HEK293 (cell line): ENCODE measurements around the gene PANX1.

Source experiments
- CTCF ChIA-PET: fragments of 350-600 bp; formaldehyde crosslinking; extraction: SDS; loops from one replicate; lab custom pipeline; 2021; ENCODE audit warnings: antibody characterized with exemption; lab: Yijun Ruan, JAX
- POLR2A ChIA-PET: fragments of 300-600 bp; formaldehyde crosslinking; extraction: SDS; loops from one replicate; lab custom pipeline; 2020; ENCODE audit warnings: antibody characterized with exemption, inconsistent platforms; lab: Yijun Ruan, JAX
- H3K27ac ChIP-seq: fragments of 200-500 bp; sonication (Bioruptor generic); 2 replicates; pipeline ENCODE4 v1.5.1; 2014; ENCODE audit warnings: low read depth, low read length, control low read depth, inconsistent platforms; ENCODE audit errors: extremely low read depth
- H3K36me3 ChIP-seq, 2 experiments: fragments of 200-500 bp in 1 of 2; sonication (Bioruptor generic) in 1 of 2; 1 replicate in 1 of 2; 2 replicates in 1 of 2; pipeline ENCODE4 v1.5.1; 2014 to 2017; ENCODE audit warnings: inconsistent platforms in 2 of 2, low read length in 2 of 2; ENCODE audit not compliant: control insufficient read depth in 2 of 2, insufficient read depth in 1 of 2
- H3K4me1 ChIP-seq: fragments of 200-500 bp; sonication (Bioruptor generic); 2 replicates; pipeline ENCODE4 v1.5.1; 2014; ENCODE audit warnings: mild to moderate bottlenecking, low read length, inconsistent platforms; ENCODE audit not compliant: control insufficient read depth, insufficient read depth
- H3K4me3 ChIP-seq: 2 replicates; pipeline ENCODE4 v1.5.1; 2011; ENCODE audit warnings: low read depth, mild to moderate bottlenecking, control low read depth, low read length, moderate library complexity
- H3K9me3 ChIP-seq: fragments of 200-500 bp; sonication (Bioruptor generic); 2 replicates; pipeline ENCODE4 v1.5.1; 2014; ENCODE audit warnings: low read depth, low read length, inconsistent platforms; ENCODE audit not compliant: control insufficient read depth, insufficient read depth
- EGR2 ChIP-seq: fragments of 450-650 bp; formaldehyde crosslinking; IDR thresholded peaks from 2 replicates; pipeline ENCODE4 v1.5.1; 2016; ENCODE audit warnings: low read depth, missing biosample characterization, missing genetic modification characterization
- FEZF1 ChIP-seq: fragments of 450-650 bp; formaldehyde crosslinking; IDR thresholded peaks from 2 replicates; pipeline ENCODE4 v1.5.1; 2016; ENCODE audit warnings: missing biosample characterization, missing genetic modification characterization
- GLIS2 ChIP-seq: fragments of 450-650 bp; formaldehyde crosslinking; IDR thresholded peaks from 2 replicates; pipeline ENCODE4 v1.5.1; 2016; ENCODE audit warnings: missing biosample characterization, missing genetic modification characterization
- KLF1 ChIP-seq: fragments of 450-650 bp; formaldehyde crosslinking; IDR thresholded peaks from 2 replicates; pipeline ENCODE4 v1.5.1; 2016; ENCODE audit warnings: missing biosample characterization, missing genetic modification characterization
- SCRT2 ChIP-seq: fragments of 450-650 bp; formaldehyde crosslinking; IDR thresholded peaks from 2 replicates; pipeline ENCODE4 v1.5.1; 2016; ENCODE audit warnings: missing biosample characterization, missing genetic modification characterization
- TRIM28 ChIP-seq: IDR thresholded peaks from 2 replicates; pipeline ENCODE4 v1.6.1; 2011; ENCODE audit warnings: low read length, control low read depth, borderline replicate concordance
- ZFHX2 ChIP-seq: fragments of 450-650 bp; formaldehyde crosslinking; conservative IDR thresholded peaks from 2 replicates; pipeline ENCODE4 v1.5.1; 2016; ENCODE audit warnings: missing biosample characterization, missing genetic modification characterization
- ZNF112 ChIP-seq: fragments of 450-650 bp; formaldehyde crosslinking; IDR thresholded peaks from 2 replicates; pipeline ENCODE4 v1.5.0; 2017; ENCODE audit warnings: missing biosample characterization, missing genetic modification characterization
- ZNF121 ChIP-seq: fragments of 450-650 bp; formaldehyde crosslinking; IDR thresholded peaks from 2 replicates; pipeline ENCODE4 v1.5.1; 2016; ENCODE audit warnings: missing biosample characterization, missing genetic modification characterization
- ZNF514 ChIP-seq: fragments of 450-650 bp; formaldehyde crosslinking; IDR thresholded peaks from 2 replicates; pipeline ENCODE4 v1.5.1; 2016; ENCODE audit warnings: missing biosample characterization, missing genetic modification characterization
- ZNF521 ChIP-seq: fragments of 450-650 bp; formaldehyde crosslinking; IDR thresholded peaks from 2 replicates; pipeline ENCODE4 v1.5.1; 2017; ENCODE audit warnings: missing biosample characterization, mild to moderate bottlenecking, missing genetic modification characterization
- ZNF544 ChIP-seq: fragments of 450-650 bp; formaldehyde crosslinking; IDR thresholded peaks from 2 replicates; pipeline ENCODE4 v1.5.0; 2017; ENCODE audit warnings: missing biosample characterization, missing genetic modification characterization
- ZNF549 ChIP-seq: fragments of 450-650 bp; IDR thresholded peaks from 2 replicates; pipeline ENCODE4 v1.5.1; 2018; ENCODE audit warnings: missing biosample characterization, missing genetic modification characterization, mild to moderate bottlenecking, inconsistent platforms, moderate library complexity
- ZNF561 ChIP-seq: fragments of 450-650 bp; IDR thresholded peaks from 2 replicates; pipeline ENCODE4 v1.5.1; 2018; ENCODE audit warnings: missing biosample characterization, missing genetic modification characterization, borderline replicate concordance
- ZNF585B ChIP-seq: fragments of 450-650 bp; formaldehyde crosslinking; IDR thresholded peaks from 2 replicates; pipeline ENCODE4 v1.5.1; 2016; ENCODE audit warnings: missing biosample characterization, missing genetic modification characterization
- ZNF600 ChIP-seq: fragments of 450-650 bp; formaldehyde crosslinking; IDR thresholded peaks from 2 replicates; pipeline ENCODE4 v1.5.1; 2016; ENCODE audit warnings: missing biosample characterization, missing genetic modification characterization
- ZNF623 ChIP-seq: fragments of 450-650 bp; formaldehyde crosslinking; IDR thresholded peaks from 2 replicates; pipeline ENCODE4 v1.5.1; 2016; ENCODE audit warnings: missing biosample characterization, missing genetic modification characterization
- ZNF670 ChIP-seq: fragments of 450-650 bp; formaldehyde crosslinking; IDR thresholded peaks from 2 replicates; pipeline ENCODE4 v1.5.1; 2016; ENCODE audit warnings: missing biosample characterization, missing genetic modification characterization, low read depth
- TF ChIP-seq, protein P1 (sequence below): fragments of 450-650 bp; formaldehyde crosslinking; IDR thresholded peaks from 2 replicates; pipeline ENCODE4 v1.5.1; 2016; ENCODE audit warnings: missing biosample characterization, missing genetic modification characterization, low read depth
- TF ChIP-seq, protein P2 (sequence below): fragments of 450-650 bp; formaldehyde crosslinking; IDR thresholded peaks from 2 replicates; pipeline ENCODE4 v1.5.1; 2016; ENCODE audit warnings: missing biosample characterization, missing genetic modification characterization, borderline replicate concordance
- TF ChIP-seq, protein P3 (sequence below): fragments of 450-650 bp; formaldehyde crosslinking; IDR thresholded peaks from 2 replicates; pipeline ENCODE4 v1.5.1; 2016; ENCODE audit warnings: missing biosample characterization, missing genetic modification characterization
- TF ChIP-seq, protein P4 (sequence below): fragments of 450-650 bp; formaldehyde crosslinking; IDR thresholded peaks from 2 replicates; pipeline ENCODE4 v1.5.1; 2016; ENCODE audit warnings: missing biosample characterization, missing genetic modification characterization

PANX1 gene

DNA sequence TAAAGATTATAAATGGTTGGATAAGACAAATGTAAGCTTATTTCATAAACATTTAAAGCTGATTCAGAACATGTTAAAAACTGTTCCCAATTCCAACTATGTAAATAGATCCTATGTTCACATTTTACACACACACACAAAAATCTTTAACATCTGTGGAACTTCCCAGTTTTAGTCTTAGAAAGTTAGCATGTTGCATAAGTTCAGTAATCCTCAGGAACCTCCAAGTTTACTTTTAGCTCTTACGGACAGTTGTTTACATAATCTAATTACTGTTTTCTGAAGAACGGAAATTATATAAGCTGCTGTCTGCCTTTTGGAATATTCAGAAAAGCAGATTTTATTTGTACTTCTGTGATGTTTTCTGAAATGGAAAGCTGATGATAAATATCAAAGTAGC, 53.3 kb downstream of the PANX1 start:
- Histone ChIP-seq H3K4me3 (no peak overlapping the region), H3K36me3 (peaks cover 0 to 33% of the 10 kb centered on the region in 2 experiments; a peak in 1 of 3 replicates), H3K9me3 (no peaks in the 10 kb centered on the region), H3K4me1 (no peaks in the 10 kb centered on the region), H3K27ac (no peak overlapping the region)
- ChIA-PET CTCF (interaction anchor here (0.7 to 4.2 kb wide), 4 partner anchors 10 to 286 kb away, joined by 3 to 28 read pairs (median 24); no protein-coding TSS in a partner anchor), POLR2A (no interaction called here)
- TF ChIP-seq ZNF544 (no peak), GLIS2 (tag by site-specific recombination) (no peak), ZNF561 (tag by site-specific recombination) (no peak), ZNF521 (no peak), ZNF670 (no peak), ZFHX2 (tag by site-specific recombination) (no peak), SCRT2 (no peak), TRIM28 (no peak), ZNF112 (no peak), ZNF549 (tag by site-specific recombination) (no peak), EGR2 (no peak), ZNF121 (no peak), ZNF585B (tag by site-specific recombination) (no peak), ZNF623 (tag by site-specific recombination) (no peak)
- TF ChIP-seq, protein P1, sequence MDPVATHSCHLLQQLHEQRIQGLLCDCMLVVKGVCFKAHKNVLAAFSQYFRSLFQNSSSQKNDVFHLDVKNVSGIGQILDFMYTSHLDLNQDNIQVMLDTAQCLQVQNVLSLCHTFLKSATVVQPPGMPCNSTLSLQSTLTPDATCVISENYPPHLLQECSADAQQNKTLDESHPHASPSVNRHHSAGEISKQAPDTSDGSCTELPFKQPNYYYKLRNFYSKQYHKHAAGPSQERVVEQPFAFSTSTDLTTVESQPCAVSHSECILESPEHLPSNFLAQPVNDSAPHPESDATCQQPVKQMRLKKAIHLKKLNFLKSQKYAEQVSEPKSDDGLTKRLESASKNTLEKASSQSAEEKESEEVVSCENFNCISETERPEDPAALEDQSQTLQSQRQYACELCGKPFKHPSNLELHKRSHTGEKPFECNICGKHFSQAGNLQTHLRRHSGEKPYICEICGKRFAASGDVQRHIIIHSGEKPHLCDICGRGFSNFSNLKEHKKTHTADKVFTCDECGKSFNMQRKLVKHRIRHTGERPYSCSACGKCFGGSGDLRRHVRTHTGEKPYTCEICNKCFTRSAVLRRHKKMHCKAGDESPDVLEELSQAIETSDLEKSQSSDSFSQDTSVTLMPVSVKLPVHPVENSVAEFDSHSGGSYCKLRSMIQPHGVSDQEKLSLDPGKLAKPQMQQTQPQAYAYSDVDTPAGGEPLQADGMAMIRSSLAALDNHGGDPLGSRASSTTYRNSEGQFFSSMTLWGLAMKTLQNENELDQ (tag by site-specific recombination), result no peak

DNA sequence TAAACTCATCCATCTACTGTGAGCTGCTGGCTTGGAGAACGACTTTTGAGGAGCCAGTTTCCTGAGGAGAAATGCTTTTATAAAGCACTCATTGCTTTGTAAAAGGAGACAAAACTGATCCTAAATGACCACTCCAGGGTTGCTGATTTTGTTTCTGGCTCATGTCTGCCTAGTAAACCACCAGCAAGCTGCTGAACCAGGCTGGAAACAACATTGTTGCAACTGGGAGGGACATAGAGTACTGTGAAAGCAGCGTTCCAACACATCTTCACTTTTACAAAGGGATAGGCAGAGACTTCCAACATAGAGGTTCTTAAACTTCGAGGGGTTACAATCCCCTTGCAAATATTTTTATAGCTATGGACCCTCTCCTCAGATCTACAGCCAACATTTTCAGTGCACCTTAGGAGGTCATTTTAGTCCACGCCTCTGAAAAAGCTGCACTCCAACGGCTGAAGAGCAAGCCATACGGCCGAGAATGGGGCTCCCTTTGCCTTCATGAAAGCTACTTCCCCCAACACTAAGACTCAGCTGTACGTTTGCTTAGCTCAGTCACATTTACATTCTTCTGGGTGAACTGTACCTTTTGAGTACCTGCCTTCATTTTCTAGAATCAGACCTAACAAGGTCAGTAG, 54.7 kb downstream of the PANX1 start:
- Histone ChIP-seq H3K9me3 (no peaks in the 10 kb centered on the region), H3K36me3 (peaks cover 0 to 29% of the 10 kb centered on the region in 2 experiments; a peak in 1 of 3 replicates), H3K4me3 (no peak overlapping the region), H3K4me1 (no peaks in the 10 kb centered on the region), H3K27ac (no peak overlapping the region)
- TF ChIP-seq, protein P2, sequence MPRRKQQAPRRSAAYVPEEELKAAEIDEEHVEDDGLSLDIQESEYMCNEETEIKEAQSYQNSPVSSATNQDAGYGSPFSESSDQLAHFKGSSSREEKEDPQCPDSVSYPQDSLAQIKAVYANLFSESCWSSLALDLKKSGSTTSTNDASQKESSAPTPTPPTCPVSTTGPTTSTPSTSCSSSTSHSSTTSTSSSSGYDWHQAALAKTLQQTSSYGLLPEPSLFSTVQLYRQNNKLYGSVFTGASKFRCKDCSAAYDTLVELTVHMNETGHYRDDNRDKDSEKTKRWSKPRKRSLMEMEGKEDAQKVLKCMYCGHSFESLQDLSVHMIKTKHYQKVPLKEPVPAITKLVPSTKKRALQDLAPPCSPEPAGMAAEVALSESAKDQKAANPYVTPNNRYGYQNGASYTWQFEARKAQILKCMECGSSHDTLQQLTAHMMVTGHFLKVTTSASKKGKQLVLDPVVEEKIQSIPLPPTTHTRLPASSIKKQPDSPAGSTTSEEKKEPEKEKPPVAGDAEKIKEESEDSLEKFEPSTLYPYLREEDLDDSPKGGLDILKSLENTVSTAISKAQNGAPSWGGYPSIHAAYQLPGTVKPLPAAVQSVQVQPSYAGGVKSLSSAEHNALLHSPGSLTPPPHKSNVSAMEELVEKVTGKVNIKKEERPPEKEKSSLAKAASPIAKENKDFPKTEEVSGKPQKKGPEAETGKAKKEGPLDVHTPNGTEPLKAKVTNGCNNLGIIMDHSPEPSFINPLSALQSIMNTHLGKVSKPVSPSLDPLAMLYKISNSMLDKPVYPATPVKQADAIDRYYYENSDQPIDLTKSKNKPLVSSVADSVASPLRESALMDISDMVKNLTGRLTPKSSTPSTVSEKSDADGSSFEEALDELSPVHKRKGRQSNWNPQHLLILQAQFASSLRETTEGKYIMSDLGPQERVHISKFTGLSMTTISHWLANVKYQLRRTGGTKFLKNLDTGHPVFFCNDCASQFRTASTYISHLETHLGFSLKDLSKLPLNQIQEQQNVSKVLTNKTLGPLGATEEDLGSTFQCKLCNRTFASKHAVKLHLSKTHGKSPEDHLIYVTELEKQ (tag by site-specific recombination), result no peak
- TF ChIP-seq, protein P3, sequence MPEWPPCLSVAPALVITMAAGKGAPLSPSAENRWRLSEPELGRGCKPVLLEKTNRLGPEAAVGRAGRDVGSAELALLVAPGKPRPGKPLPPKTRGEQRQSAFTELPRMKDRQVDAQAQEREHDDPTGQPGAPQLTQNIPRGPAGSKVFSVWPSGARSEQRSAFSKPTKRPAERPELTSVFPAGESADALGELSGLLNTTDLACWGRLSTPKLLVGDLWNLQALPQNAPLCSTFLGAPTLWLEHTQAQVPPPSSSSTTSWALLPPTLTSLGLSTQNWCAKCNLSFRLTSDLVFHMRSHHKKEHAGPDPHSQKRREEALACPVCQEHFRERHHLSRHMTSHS (tag by site-specific recombination), result no peak
- no peak for TF ChIP-seq ZNF514 (tag by site-specific recombination)
- no peak for TF ChIP-seq FEZF1 (tag by site-specific recombination)
- TF ChIP-seq ZNF600 (tag by site-specific recombination), result no peak
- no peak for TF ChIP-seq KLF1 (tag by site-specific recombination)
- TF ChIP-seq, protein P4, sequence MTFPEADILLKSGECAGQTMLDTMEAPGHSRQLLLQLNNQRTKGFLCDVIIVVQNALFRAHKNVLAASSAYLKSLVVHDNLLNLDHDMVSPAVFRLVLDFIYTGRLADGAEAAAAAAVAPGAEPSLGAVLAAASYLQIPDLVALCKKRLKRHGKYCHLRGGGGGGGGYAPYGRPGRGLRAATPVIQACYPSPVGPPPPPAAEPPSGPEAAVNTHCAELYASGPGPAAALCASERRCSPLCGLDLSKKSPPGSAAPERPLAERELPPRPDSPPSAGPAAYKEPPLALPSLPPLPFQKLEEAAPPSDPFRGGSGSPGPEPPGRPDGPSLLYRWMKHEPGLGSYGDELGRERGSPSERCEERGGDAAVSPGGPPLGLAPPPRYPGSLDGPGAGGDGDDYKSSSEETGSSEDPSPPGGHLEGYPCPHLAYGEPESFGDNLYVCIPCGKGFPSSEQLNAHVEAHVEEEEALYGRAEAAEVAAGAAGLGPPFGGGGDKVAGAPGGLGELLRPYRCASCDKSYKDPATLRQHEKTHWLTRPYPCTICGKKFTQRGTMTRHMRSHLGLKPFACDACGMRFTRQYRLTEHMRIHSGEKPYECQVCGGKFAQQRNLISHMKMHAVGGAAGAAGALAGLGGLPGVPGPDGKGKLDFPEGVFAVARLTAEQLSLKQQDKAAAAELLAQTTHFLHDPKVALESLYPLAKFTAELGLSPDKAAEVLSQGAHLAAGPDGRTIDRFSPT (tag by site-specific recombination), result no peak
- POLR2A ChIA-PET, result no interaction called here
- CTCF ChIA-PET, result interaction anchor here (0.6 to 4.2 kb wide), 20 partner anchors 8 to 970 kb away, joined by 3 to 28 read pairs (median 3); no protein-coding TSS in a partner anchor
